T-helper 2 cell treated with Interferon-gamma antibody and Interleukin-4, amounts not matched to agents 5 μg/mL and 100 μg/mL, for 36 hours (primary cell): ENCODE results near the gene ALK.
"Not testable (repeated sequence)": the region's sequence is repeated elsewhere in the genome, so short reads cannot be mapped to it uniquely, and the experiment has no call there.

Source experiments
- DNase-seq: peaks from one replicate; pipeline ENCODE4 v3.0.0; 2021; ENCODE audit warnings: low spot score
- H3K27ac Mint-ChIP-seq: one replicate; pipeline ENCODE4 v1.8.0; 2021; ENCODE audit warnings: mild to moderate bottlenecking, mixed read lengths
- H3K27me3 Mint-ChIP-seq: one replicate; pipeline ENCODE4 v1.8.0; 2021; ENCODE audit warnings: low read depth, mixed read lengths
- H3K36me3 Mint-ChIP-seq: one replicate; pipeline ENCODE4 v1.8.0; 2021; ENCODE audit warnings: low read depth, mixed read lengths
- H3K4me1 Mint-ChIP-seq: one replicate; pipeline ENCODE4 v1.8.0; 2021; ENCODE audit warnings: low read depth, mixed read lengths
- H3K4me3 Mint-ChIP-seq: one replicate; pipeline ENCODE4 v1.8.0; 2022; ENCODE audit warnings: mild to moderate bottlenecking, moderate library complexity, mixed read lengths
- H3K9me3 Mint-ChIP-seq: one replicate; pipeline ENCODE4 v1.8.0; 2021; ENCODE audit warnings: mixed read lengths

ALK gene

GRCh38 chr2:29263886-29264285, 657.5 kb downstream of the ALK start:
- Mint-ChIP-seq H3K36me3 (no peaks in the 10 kb centered on the region), H3K4me1 (no peaks in the 10 kb centered on the region), H3K27ac (no peak overlapping the region), H3K9me3 (no peaks in the 10 kb centered on the region), H3K4me3 (no peak overlapping the region), H3K27me3 (peaks cover 9% of the 10 kb centered on the region)
- DNase-seq = no peak

- DNase-seq = no peak
- Mint-ChIP-seq H3K36me3 (no peaks in the 10 kb centered on the region), H3K27ac (no peak overlapping the region)
These were observed 658.6 kb downstream of the ALK start for GRCh38 chr2:29262681-29263260.

GRCh38 chr2:29261003-29261402, 660.4 kb downstream of the ALK start:
- H3K36me3 Mint-ChIP-seq = no peaks in the 10 kb centered on the region
- no peak for DNase-seq
- H3K4me1 Mint-ChIP-seq = no peaks in the 10 kb centered on the region
- no peak overlapping the region for H3K27ac Mint-ChIP-seq
- H3K4me3 Mint-ChIP-seq = no peak overlapping the region
- H3K27me3 Mint-ChIP-seq = peaks cover 17% of the 10 kb centered on the region
- H3K9me3 Mint-ChIP-seq = no peaks in the 10 kb centered on the region

More at GRCh38 chr2:29262681-29263260, 658.6 kb downstream of the ALK start:
- Mint-ChIP-seq H3K27me3 (peaks cover 11% of the 10 kb centered on the region), H3K9me3 (no peaks in the 10 kb centered on the region), H3K4me3 (no peak overlapping the region), H3K4me1 (no peaks in the 10 kb centered on the region)

- no peaks in the 10 kb centered on the region for H3K36me3 Mint-ChIP-seq
- no peak overlapping the region for H3K4me3 Mint-ChIP-seq
- no peak overlapping the region for H3K27ac Mint-ChIP-seq
- no peaks in the 10 kb centered on the region for H3K4me1 Mint-ChIP-seq
- DNase-seq = no peak
- peaks cover 17% of the 10 kb centered on the region for H3K27me3 Mint-ChIP-seq
- H3K9me3 Mint-ChIP-seq = no peaks in the 10 kb centered on the region
These were observed 661.1 kb downstream of the ALK start for GRCh38 chr2:29260142-29260772.

- Mint-ChIP-seq H3K36me3 (no peaks in the 10 kb centered on the region), H3K27me3 (peaks cover 17% of the 10 kb centered on the region), H3K4me1 (no peaks in the 10 kb centered on the region), H3K27ac (no peak overlapping the region), H3K9me3 (no peaks in the 10 kb centered on the region), H3K4me3 (no peak overlapping the region)
- DNase-seq = no peak
These were observed 662.2 kb downstream of the ALK start for GRCh38 chr2:29259221-29259620.

GRCh38 chr2:29255004-29255403, 666.4 kb downstream of the ALK start:
- no peak for DNase-seq
- Mint-ChIP-seq H3K4me1 (no peaks in the 10 kb centered on the region), H3K27me3 (peaks cover 10% of the 10 kb centered on the region), H3K9me3 (no peaks in the 10 kb centered on the region), H3K27ac (no peak overlapping the region), H3K36me3 (no peaks in the 10 kb centered on the region), H3K4me3 (no peak overlapping the region)

GRCh38 chr2:29253495-29254275, 667.7 kb downstream of the ALK start:
- H3K4me1 Mint-ChIP-seq, H3K27me3 Mint-ChIP-seq, H3K9me3 Mint-ChIP-seq, H3K4me3 Mint-ChIP-seq, H3K36me3 Mint-ChIP-seq, H3K27ac Mint-ChIP-seq, DNase-seq: not testable (repeated sequence)

GRCh38 chr2:29253026-29253425, 668.4 kb downstream of the ALK start:
- no peak overlapping the region for H3K27ac Mint-ChIP-seq
- H3K4me1 Mint-ChIP-seq = no peaks in the 10 kb centered on the region

GRCh38 chr2:29251406-29251805, 670.0 kb downstream of the ALK start:
- Mint-ChIP-seq H3K4me1 (no peaks in the 10 kb centered on the region), H3K9me3 (no peaks in the 10 kb centered on the region), H3K27ac (no peak overlapping the region), H3K4me3 (no peak overlapping the region), H3K36me3 (no peaks in the 10 kb centered on the region), H3K27me3 (no peaks in the 10 kb centered on the region)
- DNase-seq = no peak

More at GRCh38 chr2:29253026-29253425, 668.4 kb downstream of the ALK start:
- Mint-ChIP-seq H3K4me3 (no peak overlapping the region), H3K27me3 (peaks cover 5% of the 10 kb centered on the region), H3K9me3 (no peaks in the 10 kb centered on the region), H3K36me3 (no peaks in the 10 kb centered on the region)
- no peak for DNase-seq

- no peaks in the 10 kb centered on the region for H3K27me3 Mint-ChIP-seq
- H3K9me3 Mint-ChIP-seq = no peaks in the 10 kb centered on the region
- DNase-seq = no peak
- H3K36me3 Mint-ChIP-seq = no peaks in the 10 kb centered on the region
- H3K4me1 Mint-ChIP-seq = no peaks in the 10 kb centered on the region
- no peak overlapping the region for H3K27ac Mint-ChIP-seq
- no peak overlapping the region for H3K4me3 Mint-ChIP-seq
These were observed 670.4 kb downstream of the ALK start for GRCh38 chr2:29250977-29251376.

GRCh38 chr2:29249666-29250253, 671.6 kb downstream of the ALK start:
- H3K9me3 Mint-ChIP-seq = no peaks in the 10 kb centered on the region
- no peak overlapping the region for H3K4me3 Mint-ChIP-seq
- DNase-seq = no peak
- H3K36me3 Mint-ChIP-seq = no peaks in the 10 kb centered on the region
- H3K4me1 Mint-ChIP-seq = no peaks in the 10 kb centered on the region
- H3K27ac Mint-ChIP-seq = no peak overlapping the region
- H3K27me3 Mint-ChIP-seq = no peaks in the 10 kb centered on the region

GRCh38 chr2:29247336-29247914, 674.0 kb downstream of the ALK start:
- no peak overlapping the region for H3K4me3 Mint-ChIP-seq
- no peaks in the 10 kb centered on the region for H3K36me3 Mint-ChIP-seq
- no peak for DNase-seq
- H3K4me1 Mint-ChIP-seq = no peaks in the 10 kb centered on the region
- H3K27ac Mint-ChIP-seq = no peak overlapping the region
- H3K27me3 Mint-ChIP-seq = no peaks in the 10 kb centered on the region
- no peaks in the 10 kb centered on the region for H3K9me3 Mint-ChIP-seq

GRCh38 chr2:29246383-29247300, 674.7 kb downstream of the ALK start:
- Mint-ChIP-seq H3K27me3 (no peaks in the 10 kb centered on the region), H3K27ac (no peak overlapping the region), H3K9me3 (no peaks in the 10 kb centered on the region), H3K36me3 (no peaks in the 10 kb centered on the region), H3K4me3 (no peak overlapping the region), H3K4me1 (no peaks in the 10 kb centered on the region)
- no peak for DNase-seq
